ENCODE data around the gene ATPAF1.

Gene ATPAF1

DNA sequence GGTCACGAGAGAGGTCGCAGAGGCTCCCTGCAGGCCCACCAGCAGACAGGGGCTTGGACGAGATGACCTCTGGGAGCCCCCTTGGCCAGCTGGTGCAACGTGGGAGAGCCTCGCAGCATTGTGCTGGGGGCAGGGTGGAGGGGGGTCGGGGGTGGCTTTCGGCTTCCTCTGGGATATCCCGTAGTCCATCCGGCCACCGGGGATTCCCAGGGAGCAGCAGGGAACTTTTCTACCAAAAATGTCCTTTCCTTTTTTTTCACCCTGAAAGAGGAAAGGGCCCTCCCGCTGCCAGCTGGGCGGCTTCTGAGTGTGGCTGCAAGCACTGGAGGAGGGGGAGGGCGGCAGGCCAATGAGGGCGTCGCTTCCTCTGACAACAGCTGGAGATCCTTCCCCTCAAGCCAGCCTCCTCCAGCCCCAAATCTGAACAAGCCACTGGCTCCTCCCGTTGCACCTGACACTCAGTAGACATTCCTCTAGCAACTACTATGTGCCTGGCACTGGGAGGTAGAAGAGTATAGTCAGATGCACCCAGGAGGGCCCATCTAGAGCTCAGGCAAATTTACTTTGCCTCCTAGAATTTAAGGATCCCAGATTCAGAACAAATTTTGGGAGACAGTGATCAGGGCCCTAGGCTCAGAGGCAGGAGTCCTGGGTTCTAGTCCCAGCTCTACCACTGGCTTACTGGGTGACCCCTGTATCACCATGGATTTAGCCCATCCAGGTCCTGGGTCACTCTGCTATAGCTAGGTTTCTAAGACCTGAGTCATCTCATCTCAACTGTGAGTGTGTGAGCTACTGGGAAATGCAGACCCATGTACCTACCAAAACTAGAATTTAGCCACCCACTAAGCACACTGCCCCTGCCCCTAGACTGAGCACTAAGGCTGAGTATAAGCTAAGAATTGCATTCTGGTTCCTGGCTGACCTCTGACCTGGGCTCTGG lies 54.2 kb downstream of the ATPAF1 start:
- no peak for DNase-seq

DNA sequence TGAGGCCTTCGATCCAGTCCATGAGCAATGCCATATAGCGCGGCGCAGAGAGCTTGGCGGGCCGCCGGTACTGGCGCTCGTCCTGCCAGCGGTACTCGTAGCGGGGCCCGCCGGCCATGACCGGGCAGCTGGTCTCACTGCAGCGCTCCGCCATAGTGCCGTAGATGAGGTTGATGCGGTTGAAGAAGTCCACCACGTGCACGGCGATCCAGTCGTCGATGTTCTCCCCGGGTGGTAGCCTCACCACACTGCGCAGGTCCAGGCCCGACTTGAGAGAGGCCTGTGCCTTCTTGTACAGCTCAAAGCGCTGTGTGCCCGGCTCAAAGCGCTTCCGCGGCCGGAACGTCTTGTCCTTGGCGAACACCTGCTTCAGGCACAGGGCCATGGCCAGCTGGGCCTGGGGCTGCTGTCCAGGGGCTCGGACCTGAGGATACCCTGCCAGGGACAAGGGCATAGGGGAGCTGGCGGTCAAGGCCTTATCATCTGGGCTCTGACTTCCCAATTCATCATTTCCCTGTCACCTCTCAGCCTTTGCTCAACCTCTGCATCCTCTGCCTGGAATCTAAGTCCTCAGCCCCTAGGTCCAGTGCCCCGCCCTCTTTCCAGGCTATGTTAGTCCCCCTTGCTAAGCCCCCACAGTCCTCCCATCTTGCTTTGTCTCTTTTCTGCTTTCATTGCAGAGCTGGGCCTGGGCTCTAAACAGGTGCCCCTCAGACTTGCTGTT lies 55.1 kb downstream of the ATPAF1 start:
- no peak for DNase-seq

DNA sequence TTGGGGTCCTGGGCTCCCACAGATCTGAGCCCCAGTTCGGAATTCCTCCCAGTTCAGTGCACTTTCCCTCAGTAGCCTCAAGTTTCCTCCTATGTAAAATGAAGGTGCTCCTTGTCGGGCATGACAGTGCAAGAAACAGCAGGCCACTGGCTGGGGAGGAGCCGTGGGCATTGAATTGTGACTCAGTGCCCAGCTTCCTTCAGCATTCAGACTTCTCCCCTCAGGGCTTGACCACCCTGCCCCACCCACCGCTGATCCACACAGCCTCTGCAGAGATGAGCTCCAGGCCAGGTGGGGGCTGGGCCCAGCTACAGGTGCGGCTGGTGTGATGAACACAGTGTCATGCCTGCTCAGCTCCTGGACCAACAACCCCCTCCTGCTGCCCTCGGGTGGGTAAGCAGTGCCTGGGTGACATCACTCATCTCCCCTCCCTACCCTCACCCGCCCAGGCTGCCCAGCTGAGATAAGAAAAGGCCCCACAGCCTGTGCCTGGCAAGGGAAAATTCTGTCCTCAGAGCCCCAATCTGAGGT lies 56.4 kb downstream of the ATPAF1 start:
- DNase-seq: no peak

DNA sequence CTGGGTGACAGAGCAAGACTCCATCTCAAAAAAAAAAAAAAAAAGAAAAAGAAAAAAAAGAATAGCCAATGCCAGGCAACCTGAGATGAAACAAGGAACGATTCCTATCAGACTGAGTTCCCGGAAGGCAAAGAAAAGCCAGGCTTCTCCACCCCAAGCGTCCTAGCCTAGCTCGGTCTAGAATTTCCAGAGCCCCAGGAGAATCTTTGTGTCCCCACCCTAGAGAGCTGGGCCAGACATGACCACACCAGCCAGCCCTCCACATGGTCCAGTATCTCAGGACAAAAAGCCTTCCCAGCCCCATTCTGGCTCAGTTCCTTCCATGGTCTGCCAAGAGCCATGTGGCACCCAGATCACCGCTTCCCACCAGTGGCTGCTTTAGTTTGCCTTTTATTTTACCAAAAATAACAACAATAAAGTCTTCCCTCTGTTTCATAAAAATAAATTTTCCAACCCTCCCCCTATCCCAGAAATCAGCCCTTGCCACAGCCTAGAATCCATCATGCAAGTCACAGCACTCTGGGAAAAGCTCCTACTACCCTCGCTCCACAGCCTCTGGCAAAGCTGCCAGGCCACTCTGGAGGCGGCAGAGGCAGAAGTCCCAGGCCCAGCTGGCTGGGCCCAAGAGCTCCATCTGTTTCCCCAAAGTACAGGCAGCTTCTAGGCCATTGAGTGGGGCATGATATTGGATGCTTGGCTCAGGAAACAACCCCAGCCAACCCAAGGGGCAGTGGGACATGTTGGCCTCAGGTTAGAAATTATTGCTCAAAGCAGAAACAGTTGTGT lies 60.6 kb downstream of the ATPAF1 start:
- no peak for DNase-seq

DNA sequence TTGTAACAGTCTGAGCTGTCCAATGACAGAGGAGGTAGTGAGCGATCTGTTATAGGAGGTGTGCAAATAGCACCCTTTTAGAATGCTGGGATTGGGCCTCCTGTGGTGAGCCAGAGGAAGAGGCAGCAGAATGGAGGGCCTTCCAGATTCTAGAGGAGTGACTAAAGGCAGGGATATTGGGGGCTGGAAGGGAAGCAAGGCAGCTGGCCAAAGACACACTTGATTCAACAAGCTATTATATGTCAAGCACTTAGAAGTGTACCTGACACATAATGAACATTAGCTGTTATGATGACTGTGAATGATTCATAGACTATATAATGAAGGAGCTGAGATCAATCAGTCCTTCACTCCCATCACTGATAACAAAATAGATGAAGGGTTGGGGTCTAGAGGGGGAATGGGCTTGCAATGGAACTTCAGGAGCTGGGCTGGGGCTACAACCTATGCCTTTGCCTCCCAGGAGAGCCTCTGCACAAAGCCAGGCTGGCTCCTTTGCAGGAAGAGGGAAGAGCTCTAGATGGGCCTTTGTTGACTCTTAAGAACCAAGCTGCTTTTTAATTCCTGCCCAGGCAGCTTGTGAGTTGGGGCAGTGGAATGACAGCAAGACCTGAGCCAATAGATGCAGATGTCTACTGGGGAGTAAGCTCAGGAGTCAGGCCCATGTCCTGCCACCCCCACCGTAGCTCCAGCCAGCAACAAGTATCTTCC lies 61.8 kb downstream of the ATPAF1 start:
- peak; percentile 68 for DNase-seq

DNA sequence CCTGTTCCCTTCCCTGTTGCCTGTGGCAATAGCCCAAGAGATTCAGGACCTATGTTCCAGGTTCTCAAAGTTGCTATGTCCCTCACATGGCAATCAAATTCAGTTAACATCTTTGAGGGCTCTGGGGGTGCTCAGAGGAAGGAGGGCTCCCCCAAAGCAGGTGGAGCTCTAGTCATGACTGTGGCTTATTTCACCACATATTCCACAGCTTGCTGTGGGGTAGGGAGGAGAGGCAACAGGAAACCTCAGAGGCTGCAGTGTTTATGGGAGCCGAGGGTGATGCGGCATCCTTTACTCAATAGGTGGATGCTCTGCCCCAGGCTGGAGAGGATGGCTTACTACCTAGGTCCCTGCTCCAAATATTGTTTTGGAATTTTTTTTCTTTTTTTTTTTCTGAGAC lies 62.9 kb downstream of the ATPAF1 start:
- no peak for DNase-seq

DNA sequence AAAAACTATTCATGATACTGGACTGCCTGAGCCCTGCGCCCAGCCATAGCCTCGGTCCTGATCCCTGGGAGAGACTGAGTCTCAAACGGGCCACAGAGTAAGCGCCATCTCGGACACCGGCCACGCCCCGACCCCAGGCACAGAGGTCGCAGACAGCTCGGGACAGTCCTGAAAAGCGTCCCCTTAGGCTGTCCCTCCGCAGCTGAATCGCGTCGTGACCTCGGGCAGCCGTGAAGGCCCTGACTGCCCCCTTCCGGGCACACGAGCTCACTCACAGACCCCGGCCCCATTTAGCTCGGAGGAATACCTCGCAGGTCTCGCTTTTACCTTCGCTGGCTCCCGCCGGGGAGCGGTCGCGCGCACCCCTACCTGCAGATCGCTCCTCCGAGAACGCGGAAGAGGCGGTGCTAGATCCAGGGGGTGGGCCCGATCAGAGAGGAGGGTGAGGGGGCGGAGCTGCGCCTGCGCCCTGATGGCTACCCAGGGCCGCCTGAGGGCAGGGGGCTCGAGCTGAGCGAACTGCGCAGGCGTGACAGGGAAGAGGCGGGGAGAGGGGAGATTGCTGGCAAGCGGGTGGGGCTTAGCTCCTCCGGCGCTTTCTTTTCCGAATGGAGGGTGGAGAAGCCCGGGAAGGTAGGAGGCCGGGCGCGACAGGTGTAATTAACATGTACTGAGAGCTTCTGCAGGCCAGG lies 64.2 kb downstream of the ATPAF1 start, which contains the start of gene MKNK1:
Gene MKNK1, minus strand, starts transcription at position 411 of the 692 bp plus-strand sequence. CDS start 20,941 bp downstream, outside the sequence.
- no peak for DNase-seq

DNA sequence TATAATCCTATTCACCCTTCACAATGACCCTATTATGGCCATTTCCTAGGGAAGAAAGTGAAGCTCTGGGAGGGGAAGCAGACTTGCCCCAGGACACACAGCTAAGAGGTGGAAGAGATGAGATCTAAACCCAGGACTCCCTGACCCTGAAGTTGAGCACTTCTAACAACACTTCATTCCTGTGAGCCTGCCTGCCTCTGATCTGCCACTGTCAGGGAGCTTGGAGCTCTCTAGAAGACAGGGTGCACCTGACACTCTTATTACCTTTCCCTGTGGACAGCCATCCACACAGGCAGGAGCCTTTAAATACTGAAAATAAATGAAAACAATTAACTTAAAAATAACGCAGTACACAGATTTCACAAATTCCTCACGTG lies 64.7 kb downstream of the ATPAF1 start:
- DNase-seq: no peak

DNA sequence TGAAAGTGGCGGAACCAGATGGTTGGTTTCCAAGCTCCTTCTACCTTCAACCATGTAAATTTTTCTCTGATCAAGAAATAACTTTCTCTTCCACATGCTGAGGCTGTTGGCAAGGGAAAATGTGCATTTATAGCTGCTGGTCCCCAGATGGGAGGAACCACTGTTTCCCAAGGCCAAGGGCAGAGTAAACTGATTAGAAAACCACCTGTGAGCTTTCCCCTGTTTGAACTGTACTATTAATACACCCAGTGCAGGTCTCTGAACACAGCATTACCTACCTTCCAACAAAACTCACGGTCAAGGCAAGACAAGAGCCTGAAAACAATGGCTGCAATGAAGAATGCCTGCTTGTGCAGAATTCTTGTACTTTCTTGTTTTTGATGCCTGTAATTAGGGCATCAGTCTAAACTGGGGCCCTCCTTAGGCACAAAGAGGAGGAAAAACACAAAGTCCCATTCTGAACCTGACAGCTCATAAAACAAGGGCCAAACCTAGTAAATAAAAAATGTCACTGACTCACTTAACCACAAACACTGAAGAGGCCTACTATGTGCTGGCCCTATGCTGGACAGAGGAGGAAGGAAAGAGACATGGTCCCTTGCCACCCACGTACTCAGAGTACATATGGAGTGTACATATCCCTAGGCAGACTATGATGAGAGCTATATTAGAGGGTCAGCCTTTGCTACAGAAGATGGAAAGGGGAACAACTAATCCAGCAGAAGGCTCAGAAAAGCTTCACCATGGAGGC lies 66.7 kb downstream of the ATPAF1 start:
- no peak for DNase-seq

DNA sequence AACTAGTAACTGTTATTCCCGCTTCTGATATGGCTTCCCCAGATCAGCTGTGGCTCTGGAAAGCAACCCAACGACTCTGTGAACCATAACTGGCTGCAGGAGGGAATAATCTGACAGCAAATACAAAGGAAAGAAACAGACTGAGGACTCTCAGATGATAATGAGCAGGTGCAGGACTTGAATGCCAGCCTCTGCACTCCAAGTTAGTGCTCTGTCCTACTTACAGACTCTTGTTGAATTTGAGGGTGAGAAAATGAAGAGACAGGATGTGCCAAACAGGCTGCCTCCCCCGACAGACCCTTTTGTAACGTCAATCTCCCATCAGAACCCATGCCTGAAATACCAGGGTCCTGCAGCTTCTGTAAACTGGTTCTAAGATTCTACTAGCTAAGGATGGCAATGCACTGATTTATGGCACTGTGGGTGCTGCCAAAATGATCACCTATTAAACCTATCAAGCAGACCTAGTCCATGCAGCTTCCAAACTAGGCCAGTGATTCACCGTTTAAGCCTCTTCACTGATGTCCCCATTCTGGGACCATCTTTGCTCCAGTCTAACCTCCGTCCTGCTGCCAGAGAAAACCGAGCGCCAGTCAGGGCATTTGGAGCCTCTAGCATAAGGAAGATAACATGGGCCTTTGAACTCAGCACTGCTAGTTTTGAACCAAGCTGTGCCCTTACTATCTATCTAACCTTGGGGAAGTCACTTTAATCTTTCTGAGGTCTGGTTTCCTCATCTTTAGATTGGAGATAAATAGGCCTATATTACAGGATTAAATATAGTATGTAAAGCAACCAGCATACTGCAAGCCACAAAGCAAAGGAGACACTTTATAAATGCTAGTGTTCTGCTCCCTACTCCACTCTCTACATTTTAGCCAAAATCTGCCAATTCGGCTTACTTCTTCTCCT lies 68.8 kb downstream of the ATPAF1 start:
- DNase-seq: no peak

DNA sequence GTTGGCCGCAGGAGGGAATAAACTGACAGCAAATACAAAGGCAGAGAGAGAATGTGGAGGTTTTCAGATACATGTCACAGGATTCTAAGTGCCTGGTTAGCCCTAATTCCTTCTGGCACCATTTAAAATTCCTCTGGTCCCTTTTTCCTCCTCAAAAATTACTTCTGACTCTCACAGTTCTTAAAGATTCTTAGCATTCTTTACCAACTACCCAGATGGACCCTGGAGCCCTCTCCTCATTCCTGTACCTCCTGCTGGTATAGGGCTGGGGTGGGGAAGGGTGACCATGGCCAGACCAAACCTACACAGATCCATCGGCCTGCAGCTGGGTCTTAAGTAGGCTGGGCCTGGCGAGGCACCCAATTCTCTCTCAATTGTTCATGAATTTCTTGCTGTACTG lies 71.3 kb downstream of the ATPAF1 start:
- no peak for DNase-seq

DNA sequence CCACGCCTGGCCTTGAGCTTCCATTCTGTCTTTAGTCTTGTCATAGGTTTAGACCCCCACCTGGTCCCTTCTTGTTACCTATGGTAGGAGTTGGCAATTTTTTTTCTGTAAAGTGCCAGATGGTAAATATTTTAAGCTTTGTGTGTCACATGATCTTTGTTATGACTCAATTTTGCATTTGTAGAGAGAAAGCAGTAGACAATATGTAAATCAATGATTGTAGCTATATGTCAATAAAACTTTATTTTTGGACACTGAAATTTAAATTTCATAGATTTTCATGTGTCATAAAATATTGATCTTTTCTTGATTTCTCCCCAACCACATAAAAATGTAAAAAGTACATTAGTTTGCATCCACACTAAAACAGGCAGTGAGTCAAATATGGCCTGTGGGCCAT lies 72.1 kb downstream of the ATPAF1 start:
- DNase-seq: no peak

DNA sequence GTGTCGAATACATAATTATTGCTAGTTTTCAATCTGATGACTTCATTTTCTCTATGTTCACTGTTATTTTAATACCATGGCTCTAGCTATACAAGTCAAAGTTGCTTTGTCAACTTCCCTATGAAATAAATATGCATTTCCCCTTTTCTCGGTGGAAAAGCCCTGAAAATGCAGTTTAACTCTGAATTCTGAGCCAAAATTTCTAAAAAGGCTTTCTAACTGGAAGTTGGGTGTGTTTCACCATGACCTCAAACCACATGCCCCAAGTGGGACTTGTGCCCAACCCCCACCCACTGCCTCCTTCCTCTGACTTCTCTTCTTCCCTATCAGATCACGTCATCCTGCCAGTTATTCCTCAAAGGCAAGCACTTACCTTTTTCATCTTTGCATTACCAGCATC lies 73.0 kb downstream of the ATPAF1 start:
- DNase-seq: no peak

DNA sequence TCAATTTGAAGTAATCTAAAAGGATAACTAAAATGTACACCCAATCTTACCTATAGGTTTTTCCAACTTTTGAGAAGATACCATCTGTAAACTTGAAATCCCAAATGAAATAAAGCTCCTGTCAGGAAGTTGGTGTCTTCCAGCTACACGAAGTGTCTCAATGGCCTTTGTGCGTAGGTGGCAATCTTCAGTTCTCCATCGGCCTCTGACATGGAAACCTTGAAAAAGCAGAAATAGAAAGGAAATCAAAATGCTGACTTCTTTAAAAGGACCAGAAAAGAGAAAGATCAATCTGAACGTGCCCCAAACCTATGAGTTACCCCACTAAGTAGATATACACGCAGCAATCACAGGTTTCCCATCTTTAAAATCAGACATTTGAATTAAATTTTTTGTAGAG lies 74.1 kb downstream of the ATPAF1 start:
- DNase-seq: no peak

DNA sequence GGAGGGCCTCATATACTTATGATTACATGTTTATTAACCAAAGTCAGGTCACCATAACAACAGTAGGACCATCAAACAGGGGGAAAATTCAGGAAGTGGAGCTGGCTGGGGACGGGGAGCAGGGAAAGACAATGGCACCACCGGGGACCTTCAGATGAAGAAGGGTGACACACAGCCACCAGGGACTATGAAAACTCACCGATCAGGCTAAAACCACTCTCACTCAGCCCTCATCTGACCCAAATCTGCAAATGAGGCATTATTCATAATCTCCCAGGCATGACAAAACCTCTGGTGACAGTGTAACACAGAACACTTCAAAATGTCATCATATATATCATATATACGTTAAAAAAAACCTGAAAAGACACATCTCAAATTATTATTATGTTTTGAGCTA lies 75.3 kb downstream of the ATPAF1 start:
- DNase-seq: no peak

DNA sequence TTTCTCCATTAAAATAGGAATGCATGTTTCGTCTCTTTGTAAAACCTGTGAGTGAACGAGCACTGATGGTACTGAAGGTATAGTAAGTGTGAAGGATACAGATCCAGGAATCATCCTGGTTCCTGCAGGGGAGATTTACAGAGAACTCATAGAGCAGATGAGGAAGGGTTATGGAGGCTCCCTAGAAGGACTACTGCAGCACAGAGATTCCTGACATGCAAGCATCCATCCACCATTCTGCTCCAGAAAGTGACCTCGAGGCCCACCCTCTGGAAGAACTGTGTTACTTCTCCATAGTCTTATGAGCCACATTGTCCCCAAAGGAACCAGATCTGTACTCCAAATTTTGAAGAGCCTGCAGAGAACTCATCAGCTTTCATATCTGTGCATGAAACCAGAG lies 78.6 kb downstream of the ATPAF1 start:
- no peak for DNase-seq

DNA sequence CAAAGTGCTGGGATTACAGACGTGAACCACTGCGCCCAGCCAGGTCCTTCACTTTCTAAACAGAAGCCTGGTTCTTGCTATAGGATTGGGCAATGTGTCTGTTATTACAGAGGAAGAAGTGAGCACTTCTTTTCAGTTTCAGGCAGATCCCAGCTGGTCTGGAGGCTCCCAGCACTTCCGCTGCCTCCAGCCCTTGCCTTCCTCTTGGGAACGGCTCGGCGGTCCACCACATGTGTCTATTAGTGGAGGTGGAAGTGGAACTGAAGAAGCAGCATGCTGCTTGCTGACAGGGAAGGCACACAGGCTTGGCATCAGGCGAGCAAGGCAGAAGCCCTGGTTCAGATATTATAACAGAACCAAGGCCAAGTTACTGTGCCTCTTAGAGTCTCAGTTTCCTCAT lies 81.1 kb downstream of the ATPAF1 start:
- no peak for DNase-seq

DNA sequence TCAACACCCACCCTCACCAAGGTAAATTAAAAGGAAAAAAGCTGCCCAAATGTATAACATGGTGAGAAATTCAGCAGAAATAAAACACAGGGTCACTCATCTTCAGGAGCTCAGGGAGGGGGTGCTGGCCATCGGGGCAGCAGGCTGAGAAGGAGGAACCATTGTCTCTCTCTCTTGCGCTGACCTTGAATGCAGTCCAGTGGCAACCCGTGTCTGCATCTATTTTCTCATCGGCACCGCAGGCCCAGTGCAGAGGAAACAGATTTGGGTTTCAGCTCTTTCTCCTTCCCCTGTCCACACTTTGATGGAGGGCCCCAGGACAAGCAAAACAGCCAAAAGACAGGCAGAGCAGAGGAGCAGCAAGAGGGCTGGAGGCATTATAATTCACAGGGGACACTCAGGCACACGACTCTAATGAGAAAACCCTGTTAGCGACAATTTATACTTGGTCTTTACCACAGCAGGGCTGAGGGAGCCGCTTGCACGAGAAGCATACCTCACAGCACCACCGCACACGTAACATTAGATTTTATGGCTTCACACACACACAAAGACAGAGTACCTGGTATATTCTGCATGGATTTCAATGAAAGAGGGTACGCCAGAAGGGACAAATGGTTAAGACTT lies 82.7 kb downstream of the ATPAF1 start:
- DNase-seq: no peak

DNA sequence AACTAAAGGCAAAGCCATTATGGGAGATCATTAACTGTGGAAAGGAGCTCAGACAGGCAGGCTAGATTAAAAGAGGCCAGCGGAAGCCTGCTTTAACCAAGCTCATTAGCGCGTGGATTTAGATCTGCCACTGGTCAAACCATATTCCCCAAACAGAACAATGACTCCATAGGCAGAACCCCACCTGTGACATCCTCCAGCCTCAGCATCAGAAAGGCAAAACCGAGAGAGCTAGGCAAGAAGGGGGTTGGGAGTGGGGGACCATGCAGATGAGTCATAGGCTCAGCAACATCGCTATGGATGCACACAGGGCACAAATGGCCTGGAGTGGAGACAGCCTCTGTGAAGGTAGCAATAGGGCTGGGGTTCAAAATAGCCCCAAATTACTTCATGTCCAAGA lies 84.7 kb downstream of the ATPAF1 start:
- no peak for DNase-seq

Measured in NCI-H1105 (cell line).